ENCODE data around the gene FOXD2.

FOXD2 gene

GRCh38 chr1:47416319-47417169, 21.3 kb upstream of the FOXD2 start:
- intact Hi-C loops (cut with DNase I) = no loop called here
- peak in 1 of 10 donors; percentile 77 for DNase-seq

- peak in 1 of 10 donors; percentile 49 for DNase-seq
- intact Hi-C loops (cut with DNase I) = no loop called here
These were observed 20.4 kb upstream of the FOXD2 start for GRCh38 chr1:47417170-47418044.

- intact Hi-C loops (cut with DNase I) = no loop called here
- DNase-seq = peak in 1 of 10 donors; percentile 1
These were observed 19.7 kb upstream of the FOXD2 start for GRCh38 chr1:47418122-47418521.

- peak in 1 of 10 donors; percentile 13 for DNase-seq
- intact Hi-C loops (cut with DNase I) = no loop called here
These were observed 19.0 kb upstream of the FOXD2 start for GRCh38 chr1:47418681-47419325.

- intact Hi-C loops (cut with DNase I) = no loop called here
- no peak for DNase-seq
These were observed 17.3 kb upstream of the FOXD2 start for GRCh38 chr1:47420547-47420946.

- intact Hi-C loops (cut with DNase I) = loop anchor here (2.0 kb wide), 1 partner anchor 231 kb away; no protein-coding TSS in a partner anchor
- no peak for DNase-seq
These were observed 14.0 kb upstream of the FOXD2 start for GRCh38 chr1:47423872-47424271.

GRCh38 chr1:47424336-47424982, 13.4 kb upstream of the FOXD2 start:
- intact Hi-C loops (cut with DNase I) = loop anchor here (2.0 kb wide), 1 partner anchor 232 kb away; no protein-coding TSS in a partner anchor
- DNase-seq = peak in 2 of 10 donors; percentile 22 to 39

GRCh38 chr1:47431534-47431933, 6.3 kb upstream of the FOXD2 start:
- DNase-seq = peak in 1 of 10 donors; percentile 38
- intact Hi-C loops (cut with DNase I) = no loop called here

GRCh38 chr1:47432071-47433036, 5.5 kb upstream of the FOXD2 start:
- DNase-seq = peak; percentile 32 to 95 (median 75)
- intact Hi-C loops (cut with DNase I) = loop anchor here (1.0 kb wide), 2 partner anchors 278 to 294 kb away; no protein-coding TSS in a partner anchor

GRCh38 chr1:47433037-47433421, 4.8 kb upstream of the FOXD2 start:
- intact Hi-C loops (cut with DNase I) = no loop called here
- DNase-seq = peak in 1 of 10 donors; percentile 70

- intact Hi-C loops (cut with DNase I) = no loop called here
- DNase-seq = peak in 1 of 10 donors; percentile 60
These were observed 4.3 kb upstream of the FOXD2 start for GRCh38 chr1:47433477-47434050.

- intact Hi-C loops (cut with DNase I) = no loop called here
- DNase-seq = peak in 6 of 10 donors; percentile 23 to 89 (median 33)
These were observed 3.6 kb upstream of the FOXD2 start for GRCh38 chr1:47434051-47434842.

GRCh38 chr1:47435506-47436303, 2.1 kb upstream of the FOXD2 start:
- no peak for DNase-seq
- intact Hi-C loops (cut with DNase I) = no loop called here

GRCh38 chr1:47436304-47436978, 1.4 kb upstream of the FOXD2 start:
- intact Hi-C loops (cut with DNase I) = no loop called here
- peak in 7 of 10 donors; percentile 27 to 92 (median 50) for DNase-seq

GRCh38 chr1:47436979-47437446, 831 bp upstream of the FOXD2 start:
- no peak for DNase-seq
- intact Hi-C loops (cut with DNase I) = no loop called here

All from posterior cingulate gyrus (tissue), 11 donors.